NCI-H774 (cell line): ENCODE data around the gene SLC38A1.

Source experiments
- DNase-seq: peaks from one replicate; lab custom pipeline; 2025; lab: John Stamatoyannopoulos, UW

The SLC38A1 gene

GRCh38 chr12:46133751-46134150, 135.1 kb downstream of the SLC38A1 start:
- DNase-seq, result no peak
